GM13977 (cell line): ENCODE measurements around the gene ATP1A2.

ENCODE experiments used
- DNase-seq: peaks from one replicate; pipeline ENCODE4 v3.0.0; 2012; ENCODE audit warnings: low spot score
- CTCF ChIP-seq: IDR thresholded peaks from 2 replicates; pipeline ENCODE4 v1.5.1; 2012; ENCODE audit warnings: mild to moderate bottlenecking, control low read depth; ENCODE audit not compliant: insufficient read depth; ENCODE audit errors: extremely low read depth, missing control alignments
- in situ Hi-C: fragments of 300-500 bp; cut with MboI; formaldehyde crosslinking; loops from one replicate; pipeline ENCODE4 v1.12.0; 2022; ENCODE audit warnings: low sequenced_read_pairs, low pct_unique_long_range_greater_than_20kb, mixed read lengths, inconsistent platforms; ENCODE audit not compliant: unreplicated experiment

ATP1A2 gene

GRCh38 chr1:160084771-160085321 lies 30.7 kb upstream of the ATP1A2 start:
- no peak for DNase-seq
- TF ChIP-seq CTCF, result no peak
- in situ Hi-C loops, result loop anchor here (5.0 kb wide), 1 partner anchor 38 kb away; no protein-coding TSS in a partner anchor

- DNase-seq, result peak; percentile 93
- in situ Hi-C loops, result no loop called here
- TF ChIP-seq CTCF, result peak; percentile 84
These were observed 29.7 kb upstream of the ATP1A2 start for GRCh38 chr1:160085686-160086455.

- DNase-seq, result no peak
- in situ Hi-C loops, result no loop called here
- TF ChIP-seq CTCF, result no peak
These were observed 29.1 kb upstream of the ATP1A2 start for GRCh38 chr1:160086456-160086892.

- no peak for TF ChIP-seq CTCF
- in situ Hi-C loops, result no loop called here
- DNase-seq, result no peak
These were observed 28.4 kb upstream of the ATP1A2 start for GRCh38 chr1:160087118-160087662.

GRCh38 chr1:160089883-160090282 lies 25.7 kb upstream of the ATP1A2 start:
- no peak for TF ChIP-seq CTCF
- DNase-seq, result no peak
- in situ Hi-C loops, result no loop called here

GRCh38 chr1:160090760-160091159 lies 24.8 kb upstream of the ATP1A2 start:
- in situ Hi-C loops, result no loop called here
- no peak for TF ChIP-seq CTCF
- DNase-seq, result no peak
